CD14-positive monocyte (primary cell): Measurements from ENCODE around the gene CDH2. TPM values are rescaled to one million over a fixed set of nuclear protein-coding genes. Genes with fewer than 3 reads are reported as not detected.

Experiments
- DNase-seq, 3 donors: peaks; one replicate each; pipeline ENCODE4 v3.0.0-alpha.2; 2011 to 2022
- H2AFZ ChIP-seq: 2 replicates; pipeline ENCODE4 v1.6.0; 2012; ENCODE audit warnings: mild to moderate bottlenecking, low read depth, low read length, inconsistent platforms; ENCODE audit not compliant: insufficient read depth, poor library complexity, severe bottlenecking
- H3K27ac ChIP-seq, 2 donors: 1 replicate in 1 of 2; 2 replicates in 1 of 2; pipeline ENCODE4 v1.5.1; 2012 to 2013; ENCODE audit warnings: low read length in 2 of 2, control low read depth in 1 of 2, inconsistent platforms in 1 of 2, low read depth in 1 of 2, mild to moderate bottlenecking in 1 of 2
- H3K27me3 ChIP-seq, 2 donors: one replicate each; pipeline versions ENCODE4 v1.6.0 to v1.6.1; 2011 to 2013; ENCODE audit warnings: low read length in 2 of 2; ENCODE audit not compliant: control insufficient read depth in 2 of 2, insufficient read depth in 2 of 2
- H3K36me3 ChIP-seq, 2 donors: replicated peaks in 1 of 2; 1 replicate in 1 of 2; 2 replicates in 1 of 2; pipeline versions ENCODE4 v1.5.1 to v1.6.1; 2012 to 2013; ENCODE audit warnings: low read length in 2 of 2, control low read depth in 1 of 2, inconsistent platforms in 1 of 2, mild to moderate bottlenecking in 1 of 2; ENCODE audit not compliant: insufficient read depth in 2 of 2, control insufficient read depth in 1 of 2
- H3K4me1 ChIP-seq, 2 donors: 1 replicate in 1 of 2; 2 replicates in 1 of 2; pipeline versions ENCODE4 v1.5.1 to v1.6.1; 2012 to 2013; ENCODE audit warnings: low read length in 2 of 2, control low read depth in 1 of 2, inconsistent platforms in 1 of 2, mild to moderate bottlenecking in 1 of 2, moderate library complexity in 1 of 2; ENCODE audit not compliant: insufficient read depth in 2 of 2, control insufficient read depth in 1 of 2
- H3K4me2 ChIP-seq: replicated peaks from 2 replicates; pipeline ENCODE3; 2012; ENCODE audit warnings: low read length, moderate library complexity, mild to moderate bottlenecking; ENCODE audit not compliant: poor library complexity, severe bottlenecking; ENCODE audit errors: extremely low read depth
- H3K4me3 ChIP-seq, 3 experiments: fragments of 200-600 bp in 1 of 3; sonication (generic) in 1 of 3; replicated peaks in 1 of 3; 1 replicate in 2 of 3; 2 replicates in 1 of 3; pipeline ENCODE4 v1.5.1; 2011 to 2013; ENCODE audit warnings: low read length in 3 of 3, mild to moderate bottlenecking in 3 of 3, control low read depth in 2 of 3, low read depth in 2 of 3, inconsistent platforms in 1 of 3, moderate library complexity in 1 of 3
- H3K79me2 ChIP-seq: 2 replicates; pipeline ENCODE4 v1.6.0; 2012; ENCODE audit warnings: mild to moderate bottlenecking, control low read depth, inconsistent platforms, low read length, moderate library complexity; ENCODE audit not compliant: insufficient read depth
- H3K9ac ChIP-seq: 2 replicates; pipeline ENCODE4 v1.6.0; 2017; ENCODE audit warnings: low read length, mild to moderate bottlenecking; ENCODE audit not compliant: insufficient read depth, poor library complexity, severe bottlenecking
- H3K9me3 ChIP-seq, 2 donors: replicated peaks in 1 of 2; 1 replicate in 1 of 2; 2 replicates in 1 of 2; pipeline versions ENCODE4 v1.5.1 to v1.6.1; 2012 to 2013; ENCODE audit warnings: low read length in 2 of 2, control low read depth in 1 of 2; ENCODE audit not compliant: control insufficient read depth in 1 of 2, insufficient read depth in 1 of 2
- H4K20me1 ChIP-seq: 2 replicates; pipeline ENCODE4 v1.6.0; 2012; ENCODE audit warnings: mild to moderate bottlenecking, low read length, control low read depth, moderate library complexity; ENCODE audit not compliant: insufficient read depth
- H3K27ac Mint-ChIP-seq, 7 donors: one replicate each; pipeline ENCODE4 v1.8.0; 2020; ENCODE audit warnings: mild to moderate bottlenecking in 7 of 7, mixed read lengths in 7 of 7, moderate library complexity in 6 of 7, inconsistent platforms in 2 of 7
- H3K27me3 Mint-ChIP-seq, 3 donors: one replicate each; pipeline ENCODE4 v1.8.0; 2021 to 2022; ENCODE audit warnings: low read depth in 3 of 3, mild to moderate bottlenecking in 3 of 3, mixed read lengths in 3 of 3, moderate library complexity in 3 of 3, inconsistent platforms in 1 of 3
- H3K36me3 Mint-ChIP-seq, 2 donors: one replicate each; pipeline ENCODE4 v1.8.0; 2020; ENCODE audit warnings: mixed read lengths in 2 of 2, inconsistent platforms in 1 of 2, mild to moderate bottlenecking in 1 of 2
- H3K4me1 Mint-ChIP-seq: one replicate; pipeline ENCODE4 v1.8.0; 2020; ENCODE audit warnings: mild to moderate bottlenecking, mixed read lengths
- H3K4me3 Mint-ChIP-seq, 2 donors: one replicate each; pipeline ENCODE4 v1.8.0; 2020; ENCODE audit warnings: mild to moderate bottlenecking in 2 of 2, mixed read lengths in 2 of 2, moderate library complexity in 1 of 2
- H3K9me3 Mint-ChIP-seq, 7 donors: one replicate each; pipeline ENCODE4 v1.8.0; 2020 to 2022; ENCODE audit warnings: mixed read lengths in 7 of 7, mild to moderate bottlenecking in 6 of 7, moderate library complexity in 6 of 7, inconsistent platforms in 2 of 7
- CTCF ChIP-seq: fragments of 200-600 bp; IDR thresholded peaks from one replicate; pipeline ENCODE4 v1.8.0; 2022; ENCODE audit warnings: antibody characterized with exemption, mild to moderate bottlenecking
- WGBS: methylation state at CpG from one replicate; pipeline ENCODE4 v1.1.5; 2013; ENCODE audit warnings: missing lambda C conversion rate; ENCODE audit not compliant: insufficient coverage; 5-methylcytosine and 5-hydroxymethylcytosine counted together
- intact Hi-C, 2 donors: fragments of 100-400 bp; cut with micrococcal nuclease; formaldehyde crosslinking; loops; one replicate each; pipeline versions ENCODE4 v1.15.0 to v1.15.1; 2023
- polyA plus RNA-seq, 3 donors: library from polyadenylated mRNA; depleted of rRNA in 1 of 3; unstranded in 2 of 3; stranded (reverse) in 1 of 3; fragments of 300-500 nt in 2 of 3; fragments of >200 nt in 1 of 3; fragmentation: Illumina TruSeq in 2 of 3; gene quantifications; 1 replicate in 2 of 3; 2 replicates in 1 of 3; pipeline ENCODE4 v1.2.3, GENCODE V29; 2012 to 2021

Gene CDH2
- polyA plus RNA-seq, 3 donors: 0.03 to 0.32 (median 0.08) TPM

DNA sequence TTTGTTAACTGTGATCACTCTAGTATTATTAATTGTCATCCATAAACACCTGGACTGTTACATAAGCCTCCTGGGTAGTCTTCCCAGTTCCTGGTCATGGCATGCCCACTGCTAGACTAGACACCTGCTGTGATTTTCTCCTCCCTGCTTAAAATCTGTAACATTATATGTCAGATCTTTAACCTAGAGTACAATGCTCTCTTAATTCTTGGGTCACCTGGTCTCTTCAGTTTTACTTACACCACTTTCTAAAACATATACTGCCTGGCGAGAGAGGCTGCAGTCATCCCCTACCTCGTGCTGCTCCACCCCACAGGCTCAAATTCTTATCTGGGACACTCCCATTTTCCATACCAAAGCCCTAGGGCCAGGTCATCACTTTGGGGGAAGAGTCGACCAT is 161.3 kb downstream of the CDH2 start:
- Histone ChIP-seq H4K20me1 (no peaks in the 10 kb centered on the region), H3K4me3 (no peak overlapping the region), H3K4me2 (no peak overlapping the region), H2AFZ (no peak overlapping the region), H3K79me2 (no peaks in the 10 kb centered on the region), H3K9ac (no peak overlapping the region), H3K36me3 (no peaks in the 10 kb centered on the region), H3K27ac (no peak overlapping the region), H3K9me3 (no peaks in the 10 kb centered on the region), H3K27me3 (no peaks in the 10 kb centered on the region), H3K4me1 (no peaks in the 10 kb centered on the region)
- WGBS: 50% methylated on average over 2 of the region's 3 CpGs
- DNase-seq: no peak
- peaks cover 0 to 2% (median 0%) of the 10 kb centered on the region in 7 donors for H3K9me3 Mint-ChIP-seq
- no peaks in the 10 kb centered on the region for H3K4me1 Mint-ChIP-seq
- TF ChIP-seq CTCF: no peak
- H3K4me3 Mint-ChIP-seq: no peak overlapping the region
- no peaks in the 10 kb centered on the region for H3K36me3 Mint-ChIP-seq
- no peak overlapping the region for H3K27ac Mint-ChIP-seq
- intact Hi-C loops: no loop called here
- H3K27me3 Mint-ChIP-seq: no peaks in the 10 kb centered on the region

DNA sequence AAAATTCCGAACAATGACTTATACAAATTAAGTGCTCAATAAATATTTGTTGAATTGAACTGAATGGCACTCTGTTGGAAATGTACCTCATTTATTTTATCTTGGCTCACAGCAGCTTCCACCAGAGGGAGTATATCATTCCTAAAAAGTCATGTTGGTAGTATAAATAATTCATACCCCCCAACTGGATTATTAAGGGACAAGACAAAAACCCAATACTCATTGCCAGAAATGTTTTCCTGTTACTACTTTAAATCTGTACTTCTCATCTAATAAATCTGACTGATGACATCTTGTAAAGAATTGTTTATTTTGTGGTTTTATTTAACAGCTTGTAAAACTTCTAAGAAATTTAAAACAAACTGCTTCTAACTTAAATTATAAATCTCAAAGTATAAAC is 163.9 kb downstream of the CDH2 start:
- Histone ChIP-seq H3K27ac (no peak overlapping the region), H3K4me1 (no peaks in the 10 kb centered on the region), H3K4me2 (no peak overlapping the region), H3K36me3 (no peaks in the 10 kb centered on the region), H3K79me2 (no peaks in the 10 kb centered on the region), H2AFZ (no peak overlapping the region), H3K27me3 (no peaks in the 10 kb centered on the region), H3K9ac (no peak overlapping the region), H4K20me1 (no peaks in the 10 kb centered on the region), H3K4me3 (no peak overlapping the region), H3K9me3 (no peaks in the 10 kb centered on the region)
- DNase-seq: no peak
- Mint-ChIP-seq H3K27ac (no peak overlapping the region), H3K9me3 (no peaks in the 10 kb centered on the region), H3K36me3 (no peaks in the 10 kb centered on the region), H3K4me1 (no peaks in the 10 kb centered on the region), H3K4me3 (no peak overlapping the region), H3K27me3 (no peaks in the 10 kb centered on the region)
- TF ChIP-seq CTCF: no peak
- WGBS: no CpG with 5 or more reads among the region's 1 CpG
- intact Hi-C loops: no loop called here
